Sigmoid colon (tissue), 7 donors: ENCODE measurements around the gene TXNRD2. TPM values are rescaled to one million over a fixed set of nuclear protein-coding genes. Genes with fewer than 3 reads are reported as not detected.
A peak's percentile ranks its signal among the peaks of the same experiment; 100 is the strongest.

ENCODE experiments used
- DNase-seq: peaks from one replicate; pipeline ENCODE4 v3.0.0-alpha.2; 2019
- H3K27ac ChIP-seq, 4 donors: fragments of 200-600 bp; sonication (generic); one replicate each; pipeline ENCODE4 v1.5.1; 2016 to 2019; ENCODE audit warnings: mild to moderate bottlenecking in 1 of 4
- H3K27me3 ChIP-seq, 3 donors: fragments of 200-600 bp; sonication (generic); one replicate each; pipeline ENCODE4 v1.5.1; 2019; ENCODE audit warnings: mild to moderate bottlenecking in 1 of 3
- H3K36me3 ChIP-seq, 4 donors: fragments of 200-600 bp; sonication (generic); one replicate each; pipeline ENCODE4 v1.5.1; 2016 to 2019
- H3K4me1 ChIP-seq, 4 donors: fragments of 200-600 bp; sonication (generic); one replicate each; pipeline ENCODE4 v1.5.1; 2017 to 2019
- H3K4me3 ChIP-seq, 4 donors: fragments of 200-600 bp; sonication (generic); one replicate each; pipeline ENCODE4 v1.5.1; 2017 to 2019; ENCODE audit warnings: mild to moderate bottlenecking in 2 of 4, moderate library complexity in 1 of 4
- H3K9me3 ChIP-seq, 4 donors: fragments of 200-600 bp in 3 of 4; sonication (generic) in 3 of 4; one replicate each; pipeline versions ENCODE4 v1.5.1 to v1.6.1; 2013 to 2019
- EP300 ChIP-seq, 4 donors: sonication (generic); formaldehyde crosslinking; IDR thresholded peaks; one replicate each; pipeline ENCODE4 v1.6.1; 2017; ENCODE audit warnings: antibody characterized with exemption in 4 of 4
- POLR2A ChIP-seq, 2 donors: fragments of 450-650 bp; IDR thresholded peaks; one replicate each; pipeline ENCODE4 v1.6.1; 2016; ENCODE audit warnings: antibody characterized with exemption in 2 of 2, mild to moderate bottlenecking in 2 of 2, moderate library complexity in 2 of 2
- POLR2AphosphoS5 ChIP-seq, 4 donors: sonication (generic); formaldehyde crosslinking; IDR thresholded peaks; one replicate each; pipeline ENCODE4 v1.6.1; 2017; ENCODE audit warnings: antibody characterized with exemption in 4 of 4
- WGBS, 2 donors: extraction: QIAGEN DNeasy Blood & Tissue Kit; methylation state at CpG; one replicate each; pipeline ENCODE4 v1.1.7; 2013; 5-methylcytosine and 5-hydroxymethylcytosine counted together
- intact Hi-C: fragments of 100-400 bp; cut with DNase I; formaldehyde crosslinking; loops from one replicate; pipeline ENCODE4 v1.15.1; 2023
- polyA plus RNA-seq, 3 donors: library from polyadenylated mRNA; stranded (reverse); fragments of 200-250 nt; gene quantifications; one replicate each; pipeline ENCODE4 v1.2.3, GENCODE V29; 2013
- total RNA-seq, 4 donors: library from RNA; depleted of rRNA; stranded (reverse); fragments of >200 nt; gene quantifications; one replicate each; pipeline ENCODE4 v1.1.0, GENCODE V29; 2016
- TF ChIP-seq, protein P1 (sequence below), 4 experiments: fragments of 450-650 bp in 3 of 4; fragments of 200-600 bp in 1 of 4; IDR thresholded peaks; one replicate each; pipeline ENCODE4 v1.5.1; 2016 to 2019; ENCODE audit warnings: antibody characterized with exemption in 4 of 4, mild to moderate bottlenecking in 3 of 4, moderate library complexity in 2 of 4
- donor health status: healthy with polysubstance abuse.
- donor health status: Bipolar disorder and iron deficiency.
- donor health status: healthy.

The TXNRD2 gene
- total and polyA plus RNA-seq, 7 donors, result 13.2 to 29.6 (median 18.3) TPM

DNA sequence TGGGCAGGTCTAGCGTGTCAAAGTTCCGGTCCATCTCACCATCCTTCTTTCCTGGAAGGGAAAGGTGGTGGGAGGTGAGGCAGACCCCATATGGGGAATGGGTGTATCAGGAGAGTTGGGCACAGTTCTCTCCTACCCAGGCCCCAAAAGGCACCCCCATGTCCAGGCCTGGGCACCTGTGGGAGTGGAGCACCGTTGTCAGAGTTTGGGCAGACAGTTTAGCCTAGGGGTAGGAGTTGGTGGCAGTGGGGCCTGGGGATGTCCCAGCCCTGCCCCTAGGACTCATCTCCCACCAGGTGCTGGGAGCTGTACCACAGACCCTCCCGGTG lies 34.1 kb upstream of the TXNRD2 start:
- TF ChIP-seq EP300 (IDR thresholded peaks at IDR 0.05) (no peak), POLR2AphosphoS5 (IDR thresholded peaks at IDR 0.05) (no peak), POLR2A (IDR thresholded peaks at IDR 0.05) (no peak)
- TF ChIP-seq, protein P1, sequence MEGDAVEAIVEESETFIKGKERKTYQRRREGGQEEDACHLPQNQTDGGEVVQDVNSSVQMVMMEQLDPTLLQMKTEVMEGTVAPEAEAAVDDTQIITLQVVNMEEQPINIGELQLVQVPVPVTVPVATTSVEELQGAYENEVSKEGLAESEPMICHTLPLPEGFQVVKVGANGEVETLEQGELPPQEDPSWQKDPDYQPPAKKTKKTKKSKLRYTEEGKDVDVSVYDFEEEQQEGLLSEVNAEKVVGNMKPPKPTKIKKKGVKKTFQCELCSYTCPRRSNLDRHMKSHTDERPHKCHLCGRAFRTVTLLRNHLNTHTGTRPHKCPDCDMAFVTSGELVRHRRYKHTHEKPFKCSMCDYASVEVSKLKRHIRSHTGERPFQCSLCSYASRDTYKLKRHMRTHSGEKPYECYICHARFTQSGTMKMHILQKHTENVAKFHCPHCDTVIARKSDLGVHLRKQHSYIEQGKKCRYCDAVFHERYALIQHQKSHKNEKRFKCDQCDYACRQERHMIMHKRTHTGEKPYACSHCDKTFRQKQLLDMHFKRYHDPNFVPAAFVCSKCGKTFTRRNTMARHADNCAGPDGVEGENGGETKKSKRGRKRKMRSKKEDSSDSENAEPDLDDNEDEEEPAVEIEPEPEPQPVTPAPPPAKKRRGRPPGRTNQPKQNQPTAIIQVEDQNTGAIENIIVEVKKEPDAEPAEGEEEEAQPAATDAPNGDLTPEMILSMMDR (IDR thresholded peaks at IDR 0.05), result no peak
- 75 to 92% methylated on average over 4 of the region's 4 CpGs for WGBS, 2 donors
- DNase-seq, result no peak
- peak overlapping the region in 2 of 4 donors; percentile 30 to 43 for H3K27ac ChIP-seq
- no peaks in the 10 kb centered on the region for H3K27me3 ChIP-seq
- H3K4me3 ChIP-seq, result no peak overlapping the region
- no peaks in the 10 kb centered on the region for H3K9me3 ChIP-seq
- peaks cover 0 to 58% (median 9%) of the 10 kb centered on the region in 4 donors for H3K36me3 ChIP-seq
- intact Hi-C loops, result loop anchor here (10.0 kb wide), 1 partner anchor 109 kb away; the partner anchor contains the start of gene DGCR8
- H3K4me1 ChIP-seq, result peaks cover 0 to 20% (median 13%) of the 10 kb centered on the region in 4 donors

DNA sequence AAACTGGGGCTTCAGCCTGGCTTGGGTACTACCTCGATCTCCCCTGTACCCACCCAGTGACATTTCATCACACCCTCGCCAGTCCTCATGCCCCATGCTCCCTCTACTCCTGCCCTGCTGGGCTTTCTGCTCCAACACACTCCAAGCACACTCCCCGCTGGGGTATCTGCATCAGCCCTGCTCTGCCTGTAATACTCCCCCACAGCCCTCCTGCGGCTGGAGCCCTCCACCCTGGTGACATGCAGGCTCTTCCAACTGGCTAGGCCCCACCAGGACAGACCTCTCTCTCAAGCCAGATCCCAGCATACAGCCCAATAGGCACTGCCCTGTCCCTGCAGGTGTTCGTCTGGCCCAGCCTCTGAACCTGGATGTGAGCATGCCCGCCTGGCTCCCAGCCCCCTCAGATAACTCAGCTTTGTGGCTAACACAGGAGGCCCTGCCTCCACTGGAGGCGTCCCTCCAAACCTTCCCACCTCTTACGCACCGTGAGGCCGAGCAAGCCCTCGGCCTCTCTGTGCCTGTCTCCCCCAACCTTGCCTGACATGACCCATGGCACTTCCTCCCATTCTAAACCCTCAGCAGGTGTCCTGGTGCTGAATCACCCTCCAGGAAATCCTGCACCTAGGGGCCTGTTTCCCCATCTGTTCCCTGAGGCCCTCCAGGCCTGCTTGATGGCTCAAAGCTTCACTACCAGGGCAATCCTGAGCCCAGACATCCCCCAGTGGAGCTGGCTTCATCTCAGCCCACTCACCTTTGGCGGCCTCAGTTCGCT lies 33.5 kb upstream of the TXNRD2 start:
- intact Hi-C loops, result loop anchor here (10.0 kb wide), 1 partner anchor 110 kb away; the partner anchor contains the start of gene DGCR8
- TF ChIP-seq, protein P1 (IDR thresholded peaks at IDR 0.05), result no peak
- TF ChIP-seq EP300 (IDR thresholded peaks at IDR 0.05) (no peak), POLR2A (IDR thresholded peaks at IDR 0.05) (no peak), POLR2AphosphoS5 (IDR thresholded peaks at IDR 0.05) (no peak)
- H3K4me3 ChIP-seq, result no peak overlapping the region
- H3K27me3 ChIP-seq, result no peaks in the 10 kb centered on the region
- no peak for DNase-seq
- no peaks in the 10 kb centered on the region for H3K9me3 ChIP-seq
- WGBS, 2 donors, result 54 to 77% methylated on average over 13 of the region's 13 CpGs
- H3K4me1 ChIP-seq, result peaks cover 0 to 22% (median 16%) of the 10 kb centered on the region in 4 donors
- H3K27ac ChIP-seq, result peak overlapping the region in 2 of 4 donors; percentile 30 to 43
- H3K36me3 ChIP-seq, result peaks cover 0 to 54% (median 7%) of the 10 kb centered on the region in 4 donors

- Histone ChIP-seq H3K4me3 (no peak overlapping the region), H3K27ac (peak overlapping the region in 2 of 4 donors; percentile 30 to 43), H3K27me3 (no peaks in the 10 kb centered on the region), H3K4me1 (peaks cover 0 to 22% (median 16%) of the 10 kb centered on the region in 4 donors), H3K36me3 (peaks cover 0 to 54% (median 9%) of the 10 kb centered on the region in 4 donors), H3K9me3 (no peaks in the 10 kb centered on the region)
- TF ChIP-seq POLR2A (IDR thresholded peaks at IDR 0.05), result no peak
- TF ChIP-seq, protein P1 (IDR thresholded peaks at IDR 0.05), result no peak
- TF ChIP-seq POLR2AphosphoS5 (IDR thresholded peaks at IDR 0.05), result no peak
- TF ChIP-seq EP300 (IDR thresholded peaks at IDR 0.05), result no peak
- DNase-seq, result no peak
- intact Hi-C loops, result loop anchor here (10.0 kb wide), 1 partner anchor 110 kb away; the partner anchor contains the start of gene DGCR8
- WGBS, 2 donors, result 49 to 53% methylated on average over 11 of the region's 11 CpGs
Measured at GRCh38 chr22:19974268-19974861, 32.7 kb upstream of the TXNRD2 start.

DNA sequence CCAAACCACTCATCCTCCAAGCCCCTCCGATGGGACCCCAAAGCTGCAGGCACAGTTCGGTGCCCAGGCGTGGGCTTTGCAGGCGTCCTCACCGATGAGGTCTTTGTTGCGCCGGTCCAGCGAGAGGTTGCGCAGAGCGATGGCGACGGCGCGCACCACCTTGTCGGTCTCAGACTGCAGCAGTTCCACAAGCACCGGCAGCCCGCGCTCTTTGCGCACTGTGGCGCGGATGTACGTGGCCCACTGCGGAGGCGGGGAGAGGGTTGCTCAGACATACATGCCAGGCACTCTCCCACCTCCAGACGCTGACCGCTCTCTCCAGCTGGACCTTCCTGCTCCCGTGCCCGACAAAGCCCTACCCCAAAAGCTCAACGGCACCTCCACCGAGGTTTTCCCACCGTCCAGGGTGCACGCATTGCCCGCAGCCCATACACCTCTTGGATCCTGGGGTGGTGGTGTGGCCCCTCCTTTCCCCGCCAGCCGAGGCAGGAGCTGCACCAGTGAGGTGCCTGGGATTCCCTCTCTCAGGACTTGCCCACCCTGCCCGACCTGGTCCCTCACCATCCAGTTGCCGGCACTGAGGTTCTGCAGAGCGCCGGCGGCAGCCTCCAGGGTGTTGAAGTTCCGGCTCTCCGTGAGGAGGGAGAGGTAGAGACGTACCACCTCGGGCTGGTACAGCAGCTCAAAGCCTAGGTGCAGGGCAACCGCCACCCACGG lies 32.1 kb upstream of the TXNRD2 start:
- Histone ChIP-seq H3K4me1 (peaks cover 0 to 22% (median 16%) of the 10 kb centered on the region in 4 donors), H3K36me3 (peaks cover under 1 to 54% (median 8%) of the 10 kb centered on the region in 4 donors), H3K4me3 (no peak overlapping the region), H3K27ac (peak overlapping the region in 1 of 4 donors; percentile 30), H3K9me3 (no peaks in the 10 kb centered on the region), H3K27me3 (no peaks in the 10 kb centered on the region)
- intact Hi-C loops, result loop anchor here (10.0 kb wide), 1 partner anchor 111 kb away; the partner anchor contains the start of gene DGCR8
- DNase-seq, result no peak
- TF ChIP-seq, protein P1 (IDR thresholded peaks at IDR 0.05), result no peak
- TF ChIP-seq EP300 (IDR thresholded peaks at IDR 0.05), result no peak
- no peak for TF ChIP-seq POLR2AphosphoS5 (IDR thresholded peaks at IDR 0.05)
- TF ChIP-seq POLR2A (IDR thresholded peaks at IDR 0.05), result no peak
- WGBS, 2 donors, result 96% methylated on average over 46 of the region's 46 CpGs
